Gastroesophageal sphincter (tissue), 3 donors: ENCODE data around the gene RYR2.

ENCODE experiments used
- CTCF ChIP-seq, 4 experiments: fragments of 200-600 bp in 2 of 4; fragments of 450-650 bp in 2 of 4; sonication (generic) in 1 of 4; IDR thresholded peaks; one replicate each; pipeline ENCODE4 v1.5.1; 2017 to 2019; ENCODE audit warnings: antibody characterized with exemption in 4 of 4, mild to moderate bottlenecking in 2 of 4, moderate library complexity in 2 of 4
- POLR2AphosphoS5 ChIP-seq: sonication (generic); formaldehyde crosslinking; IDR thresholded peaks from one replicate; pipeline ENCODE4 v1.6.1; 2017; ENCODE audit warnings: antibody characterized with exemption

- TF ChIP-seq CTCF (IDR thresholded peaks at IDR 0.05) (no peak), POLR2AphosphoS5 (no peak)
Measured at GRCh38 chr1:237700181-237700580, 658.2 kb downstream of the RYR2 start.
